Urinary bladder (tissue), 4 donors: Measurements from ENCODE around the gene TTI1. TPM values are rescaled to one million over a fixed set of nuclear protein-coding genes. Genes with fewer than 3 reads are reported as not detected.
"Not testable (repeated sequence)": the region's sequence is repeated elsewhere in the genome, so short reads cannot be mapped to it uniquely, and the experiment has no call there.

Experiments
- DNase-seq: peaks from one replicate; pipeline ENCODE4 v3.0.0-alpha.2; 2015; ENCODE audit errors: extremely low spot score
- H3K27ac ChIP-seq: one replicate; pipeline ENCODE4 v1.5.1; 2013; ENCODE audit warnings: low read depth, mild to moderate bottlenecking, moderate library complexity
- H3K36me3 ChIP-seq: one replicate; pipeline ENCODE4 v1.6.1; 2013; ENCODE audit warnings: mild to moderate bottlenecking, moderate library complexity; ENCODE audit not compliant: insufficient read depth
- H3K4me1 ChIP-seq: one replicate; pipeline ENCODE4 v1.6.1; 2013; ENCODE audit warnings: mild to moderate bottlenecking, moderate library complexity; ENCODE audit not compliant: insufficient read depth
- H3K4me3 ChIP-seq: one replicate; pipeline ENCODE4 v1.5.1; 2013; ENCODE audit warnings: low read depth, low read length
- WGBS: extraction: QIAGEN DNeasy Blood & Tissue Kit; methylation state at CpG from one replicate; pipeline ENCODE4 v1.1.7; 2013; 5-methylcytosine and 5-hydroxymethylcytosine counted together
- polyA plus RNA-seq: library from polyadenylated mRNA; stranded (reverse); fragments of 200-250 nt; gene quantifications from one replicate; pipeline ENCODE4 v1.2.3, GENCODE V29; 2013
- total RNA-seq: library from RNA; depleted of rRNA; stranded (reverse); fragments of >200 nt; gene quantifications from one replicate; pipeline ENCODE4 v1.2.3, GENCODE V29; 2014
- donor health status: healthy with polysubstance abuse.
- donor health status: healthy.

The TTI1 gene
- total and polyA plus RNA-seq, 2 donors, result 13.3 to 35.7 TPM

DNA sequence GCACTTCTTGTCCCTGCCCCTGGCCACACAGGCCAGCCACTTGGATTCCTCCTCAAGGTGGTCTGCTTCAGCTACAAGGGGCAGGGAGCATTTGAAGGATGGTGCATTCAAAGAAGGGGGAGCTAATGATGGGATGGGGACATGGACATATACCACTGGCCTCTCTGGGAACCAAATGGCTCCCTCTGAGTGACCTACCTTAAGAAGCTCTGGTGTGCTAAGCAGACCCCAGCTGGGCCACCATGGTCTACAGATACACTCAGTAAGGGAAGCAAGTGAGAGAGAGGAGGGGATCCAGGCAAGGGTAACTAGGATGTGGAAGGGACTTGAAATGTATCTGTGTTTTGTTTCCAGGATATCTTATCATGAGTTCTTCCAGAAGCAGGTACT lies 62.4 kb downstream of the TTI1 start:
- no peak for DNase-seq
- H3K4me3 ChIP-seq, result no peak overlapping the region
- H3K36me3 ChIP-seq, result no peaks in the 10 kb centered on the region
- H3K27ac ChIP-seq, result no peak overlapping the region
- H3K4me1 ChIP-seq, result no peaks in the 10 kb centered on the region

DNA sequence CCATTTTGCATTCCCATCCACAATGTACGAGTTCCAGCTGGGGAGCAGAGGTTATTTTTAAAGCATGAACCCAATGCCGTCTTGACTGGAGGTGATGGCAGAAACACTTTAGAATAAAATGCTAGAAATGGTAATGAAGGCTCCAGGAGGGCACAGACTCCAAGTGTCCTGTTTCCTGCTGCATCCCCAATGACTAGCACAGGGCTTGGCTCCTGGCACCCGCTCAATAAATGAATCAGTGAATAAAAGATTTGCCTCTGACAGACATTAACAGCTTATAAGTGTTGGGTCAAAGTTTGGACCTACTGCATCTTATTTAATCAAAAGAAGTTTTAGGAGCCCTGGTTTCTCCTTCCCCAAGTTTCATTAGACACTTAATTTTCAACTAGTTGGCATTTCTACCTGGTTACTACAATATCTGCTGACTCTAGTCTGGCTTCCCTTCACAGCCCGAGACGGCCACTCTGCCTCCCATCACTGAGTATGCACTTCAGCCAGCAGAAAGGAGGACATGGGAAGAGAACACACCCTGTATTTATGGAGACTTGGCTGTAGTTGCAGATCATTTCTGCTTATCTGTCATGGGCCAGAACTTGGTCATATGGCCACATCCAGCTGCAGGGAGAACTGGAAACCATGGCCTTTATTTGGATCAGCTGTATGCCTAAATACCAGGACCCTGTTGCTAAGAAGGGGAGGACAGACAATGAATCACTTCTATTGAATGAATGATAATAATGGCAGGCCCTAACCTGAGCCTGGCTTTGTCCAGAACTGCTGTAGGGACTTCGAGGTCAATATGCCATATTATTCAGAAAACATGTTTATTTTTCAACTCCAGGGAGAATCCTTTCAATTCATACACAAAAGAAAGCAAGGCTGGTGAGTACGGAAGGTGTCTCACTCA lies 63.1 kb downstream of the TTI1 start:
- Histone ChIP-seq H3K4me3 (no peak overlapping the region), H3K36me3 (no peaks in the 10 kb centered on the region), H3K27ac (no peak overlapping the region), H3K4me1 (no peaks in the 10 kb centered on the region)
- no peak for DNase-seq
- WGBS, result 74% methylated on average over 7 of the region's 7 CpGs

DNA sequence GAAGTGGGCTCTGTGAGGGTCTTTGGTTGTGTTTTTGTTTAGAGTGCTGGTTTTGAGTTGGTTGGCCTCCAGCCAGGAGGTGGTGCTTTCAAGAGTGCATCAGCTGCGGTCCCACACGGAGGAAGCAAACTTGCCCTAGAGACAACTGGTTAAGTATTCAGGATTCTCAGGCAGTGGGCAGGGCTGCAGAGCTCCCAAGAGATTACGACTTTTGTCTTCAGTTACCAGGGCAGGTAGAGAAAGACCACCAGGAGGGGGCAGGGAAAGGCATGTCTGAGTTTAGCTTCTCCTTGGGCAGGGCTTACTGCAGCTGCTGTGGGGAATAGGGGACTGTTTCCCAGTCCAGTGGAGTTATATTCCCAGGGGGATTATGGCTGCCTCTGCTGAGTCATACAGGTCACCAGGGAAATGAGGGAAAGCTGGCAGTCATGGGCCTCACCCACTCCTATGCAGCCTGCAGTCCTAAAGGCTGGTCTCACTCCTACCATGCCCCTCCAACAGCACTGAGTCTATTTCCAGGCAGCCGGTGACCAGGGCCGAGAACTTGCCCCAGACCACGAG lies 64.3 kb downstream of the TTI1 start:
- no peak overlapping the region for H3K27ac ChIP-seq
- H3K4me1 ChIP-seq, result no peaks in the 10 kb centered on the region
- no peak overlapping the region for H3K4me3 ChIP-seq
- no peak for DNase-seq
- 75% methylated on average over 6 of the region's 6 CpGs for WGBS
- no peaks in the 10 kb centered on the region for H3K36me3 ChIP-seq

DNA sequence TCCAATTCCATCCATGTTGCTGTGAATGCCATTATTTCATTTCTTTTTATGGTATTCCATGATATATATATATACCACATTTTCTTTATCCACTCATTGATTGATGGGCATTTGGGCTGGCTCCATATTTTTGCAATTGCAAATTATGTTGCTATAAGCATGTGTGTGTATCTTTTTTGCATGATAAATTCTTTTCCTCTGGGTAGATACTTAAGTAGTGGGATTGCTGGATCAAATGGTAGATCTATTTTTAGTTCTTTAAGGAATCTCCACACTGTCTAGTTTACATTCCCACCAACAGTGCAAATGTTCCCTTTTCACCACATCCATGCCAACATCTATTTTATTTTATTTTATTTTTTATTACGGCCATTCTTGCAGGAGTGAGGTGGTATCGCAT lies 69.8 kb downstream of the TTI1 start:
- not testable (repeated sequence) for H3K36me3 ChIP-seq, DNase-seq, H3K4me3 ChIP-seq, H3K27ac ChIP-seq, H3K4me1 ChIP-seq
- 91% methylated on average over 2 of the region's 2 CpGs for WGBS

DNA sequence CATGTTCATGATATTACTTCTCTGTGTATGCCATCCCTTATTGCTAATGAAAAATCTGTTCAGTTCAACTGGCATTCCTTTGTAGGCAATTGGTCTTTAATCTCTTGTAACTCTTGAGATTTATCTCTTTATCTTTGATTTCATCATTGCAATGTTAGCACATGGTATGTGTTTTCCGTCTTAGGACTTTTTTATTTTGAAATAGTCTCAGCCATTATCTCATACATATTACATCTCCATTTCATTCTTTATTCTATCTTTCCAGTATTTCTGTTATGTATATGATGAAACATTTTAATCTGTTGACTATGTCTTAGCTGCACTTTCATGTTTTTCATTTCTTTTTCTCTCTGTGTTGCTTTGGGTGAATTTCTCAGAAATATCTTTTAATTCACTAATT lies 72.2 kb downstream of the TTI1 start:
- no peaks in the 10 kb centered on the region for H3K36me3 ChIP-seq
- WGBS, result 73% methylated on average over 1 of the region's 1 CpG
- no peak overlapping the region for H3K4me3 ChIP-seq
- H3K4me1 ChIP-seq, result no peaks in the 10 kb centered on the region
- DNase-seq, result no peak
- H3K27ac ChIP-seq, result no peak overlapping the region

DNA sequence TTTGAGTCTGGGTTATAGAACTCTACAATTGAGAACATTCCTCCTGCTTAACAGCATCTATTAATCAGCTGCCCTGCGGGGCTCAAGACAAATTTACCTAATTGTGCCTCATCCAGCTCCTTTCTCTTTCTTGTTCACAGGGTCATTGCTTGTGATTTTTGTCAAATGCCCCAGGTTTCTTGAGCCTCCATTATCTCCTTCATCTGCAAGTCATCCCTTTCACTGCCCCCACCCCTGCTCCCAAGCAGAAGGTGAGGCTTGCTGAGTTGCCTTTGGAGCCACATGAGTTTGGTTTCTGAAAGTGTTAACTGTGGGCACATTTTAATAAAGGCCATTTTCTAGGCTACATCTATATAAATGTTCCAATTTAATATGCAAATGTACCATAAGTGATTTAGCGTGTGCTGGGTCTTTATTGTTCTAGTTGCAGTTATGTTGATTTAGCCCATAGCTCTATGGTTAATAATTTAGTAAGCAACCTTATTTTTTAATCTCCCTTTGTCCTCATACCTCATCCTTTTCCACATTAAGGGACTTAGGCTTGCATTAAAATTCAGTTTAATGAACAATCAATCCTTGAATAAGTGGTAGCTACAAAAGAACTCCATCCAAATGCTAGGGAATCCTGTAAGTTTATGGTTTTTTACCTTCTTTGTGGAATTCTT lies 74.3 kb downstream of the TTI1 start:
- H3K27ac ChIP-seq, result no peak overlapping the region
- H3K4me1 ChIP-seq, result no peaks in the 10 kb centered on the region
- H3K36me3 ChIP-seq, result no peaks in the 10 kb centered on the region
- 72% methylated on average over 2 of the region's 2 CpGs for WGBS
- DNase-seq, result no peak
- no peak overlapping the region for H3K4me3 ChIP-seq

DNA sequence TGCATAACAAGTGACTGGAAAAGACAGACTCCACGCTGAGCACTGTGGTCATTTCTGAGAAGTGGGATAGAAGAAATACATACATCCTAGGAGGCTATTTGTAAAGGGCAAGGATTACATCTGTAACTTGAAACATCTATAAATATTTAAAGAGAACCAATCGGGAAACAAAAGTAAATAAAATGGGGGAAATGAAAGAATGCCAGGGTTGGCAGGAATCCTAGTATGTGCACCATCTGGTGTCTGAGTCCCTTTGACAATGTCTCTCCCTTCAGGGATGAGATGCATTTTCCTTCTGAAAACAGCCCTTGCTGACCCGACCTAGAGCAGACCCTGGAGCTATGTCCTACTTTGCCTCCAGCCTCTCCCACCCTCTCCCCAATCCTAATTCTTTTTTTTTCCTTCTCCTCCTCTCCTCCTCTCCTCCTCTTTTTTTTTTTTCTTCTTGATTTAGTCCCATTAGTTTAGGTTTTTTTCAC lies 77.1 kb downstream of the TTI1 start:
- no peak for DNase-seq
- 25% methylated on average over 3 of the region's 3 CpGs for WGBS

DNA sequence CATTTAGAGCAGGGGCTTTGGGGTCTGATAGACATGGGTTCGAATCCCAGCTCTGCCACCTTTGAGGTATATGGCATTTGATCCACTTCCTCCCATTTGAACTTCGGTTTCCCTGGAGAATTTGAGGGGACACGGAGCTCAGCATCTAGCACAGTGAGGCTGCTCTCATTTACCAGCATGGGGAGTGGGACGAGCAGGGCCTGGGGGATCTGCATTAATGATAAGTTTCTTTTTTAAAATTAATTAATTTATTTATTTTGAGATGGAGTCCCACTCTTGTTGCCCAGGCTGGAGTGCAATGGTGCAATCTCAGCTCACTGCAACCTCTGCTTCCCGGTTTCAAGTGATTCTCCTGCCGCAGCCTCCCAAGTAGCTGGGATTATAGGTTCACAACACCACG lies 77.7 kb downstream of the TTI1 start:
- Histone ChIP-seq H3K36me3 (no peaks in the 10 kb centered on the region), H3K4me3 (no peak overlapping the region), H3K4me1 (no peaks in the 10 kb centered on the region), H3K27ac (no peak overlapping the region)
- no peak for DNase-seq
- 82% methylated on average over 7 of the region's 7 CpGs for whole genome bisulfite sequencing

More for the DNA sequence above, 77.1 kb downstream of the TTI1 start:
- no peaks in the 10 kb centered on the region for H3K4me1 ChIP-seq
- no peak overlapping the region for H3K27ac ChIP-seq
- no peak overlapping the region for H3K4me3 ChIP-seq
- no peaks in the 10 kb centered on the region for H3K36me3 ChIP-seq

DNA sequence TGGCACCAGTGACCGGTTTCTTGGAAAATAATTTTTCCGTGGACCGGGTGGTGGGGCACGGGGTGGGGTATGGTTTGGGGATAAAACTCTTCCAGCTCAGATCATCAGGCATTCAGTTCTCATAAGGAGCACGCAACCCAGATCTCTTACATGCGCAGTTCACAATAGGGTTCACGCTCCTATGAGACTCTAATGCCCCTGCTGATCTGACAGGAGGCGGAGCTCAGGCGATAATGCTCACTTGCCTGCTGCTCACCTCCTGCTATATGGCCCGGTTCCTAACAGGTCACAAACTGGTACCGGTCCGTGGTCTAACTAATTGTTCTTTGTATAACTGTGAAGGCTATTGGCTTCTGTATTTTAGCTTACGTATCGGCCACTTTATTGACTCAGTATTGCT lies 78.6 kb downstream of the TTI1 start:
- 80% methylated on average over 14 of the region's 14 CpGs for WGBS
- Histone ChIP-seq H3K4me1 (no peaks in the 10 kb centered on the region), H3K27ac (no peak overlapping the region), H3K4me3 (no peak overlapping the region), H3K36me3 (no peaks in the 10 kb centered on the region)
- no peak for DNase-seq

DNA sequence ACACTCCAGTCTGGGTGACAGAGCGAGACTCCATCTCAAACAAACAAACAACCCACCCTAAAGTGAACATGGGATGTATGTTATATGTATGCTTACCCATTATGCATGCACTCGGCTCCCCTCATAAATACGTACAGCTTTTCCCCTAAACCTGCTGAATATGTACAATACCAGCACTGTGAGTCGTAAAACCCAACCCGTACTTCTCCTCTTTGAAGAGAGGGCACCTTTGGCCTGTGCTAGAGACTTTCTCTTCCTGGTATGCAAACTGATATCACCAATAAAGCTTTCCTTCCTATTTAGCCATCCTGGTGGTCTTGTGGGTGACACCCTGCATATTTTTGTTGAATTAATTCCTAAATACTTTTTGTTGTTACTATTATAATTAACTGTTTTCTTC lies 79.1 kb downstream of the TTI1 start:
- no peak overlapping the region for H3K27ac ChIP-seq
- no peak overlapping the region for H3K4me3 ChIP-seq
- DNase-seq, result no peak
- WGBS, result 70% methylated on average over 5 of the region's 5 CpGs
- no peaks in the 10 kb centered on the region for H3K36me3 ChIP-seq
- H3K4me1 ChIP-seq, result no peaks in the 10 kb centered on the region

DNA sequence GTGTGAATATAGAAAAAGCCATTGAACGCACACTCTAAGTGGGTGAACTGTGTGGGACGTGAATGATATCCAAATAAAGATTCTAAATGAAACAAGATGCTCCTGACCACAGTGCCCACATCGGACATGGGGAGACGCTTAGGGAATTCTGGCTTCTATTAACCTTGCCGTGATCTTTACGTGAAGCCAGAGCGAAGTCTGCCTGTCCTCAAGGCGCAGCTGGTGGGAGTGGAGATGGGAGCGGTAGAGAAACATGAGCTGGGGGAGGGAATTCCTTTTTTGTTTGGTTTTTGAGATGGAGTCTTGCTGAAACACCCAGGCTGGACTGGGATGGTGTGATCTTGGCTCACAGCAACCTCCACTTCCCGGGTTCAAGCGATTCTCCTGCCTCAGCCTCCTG lies 84.3 kb downstream of the TTI1 start:
- DNase-seq, result no peak
- H3K27ac ChIP-seq, result no peak overlapping the region
- no peaks in the 10 kb centered on the region for H3K36me3 ChIP-seq
- WGBS, result 78% methylated on average over 11 of the region's 11 CpGs
- H3K4me1 ChIP-seq, result no peaks in the 10 kb centered on the region
- H3K4me3 ChIP-seq, result no peak overlapping the region

DNA sequence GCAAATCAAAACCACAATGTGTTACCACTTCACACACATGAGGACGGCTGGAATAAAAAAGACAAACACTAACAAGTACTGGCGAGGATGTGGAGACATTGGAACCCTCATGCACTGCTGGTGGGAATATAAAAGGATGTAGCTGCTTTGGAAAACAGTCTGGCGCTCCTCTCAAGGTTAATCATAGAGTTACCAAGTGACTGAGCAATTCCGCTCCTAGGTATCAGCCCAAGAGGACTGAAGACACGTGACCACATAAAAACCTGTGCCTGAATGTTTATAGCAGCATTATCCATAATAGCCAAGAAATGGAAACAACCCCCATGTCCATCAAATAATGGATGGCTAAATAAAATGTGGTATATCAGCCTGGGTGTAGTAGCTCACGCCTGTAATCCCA lies 85.3 kb downstream of the TTI1 start:
- WGBS, result 92% methylated on average over 6 of the region's 6 CpGs
- Histone ChIP-seq H3K4me1 (no peaks in the 10 kb centered on the region), H3K4me3 (no peak overlapping the region), H3K36me3 (no peaks in the 10 kb centered on the region), H3K27ac (no peak overlapping the region)
- no peak for DNase-seq

DNA sequence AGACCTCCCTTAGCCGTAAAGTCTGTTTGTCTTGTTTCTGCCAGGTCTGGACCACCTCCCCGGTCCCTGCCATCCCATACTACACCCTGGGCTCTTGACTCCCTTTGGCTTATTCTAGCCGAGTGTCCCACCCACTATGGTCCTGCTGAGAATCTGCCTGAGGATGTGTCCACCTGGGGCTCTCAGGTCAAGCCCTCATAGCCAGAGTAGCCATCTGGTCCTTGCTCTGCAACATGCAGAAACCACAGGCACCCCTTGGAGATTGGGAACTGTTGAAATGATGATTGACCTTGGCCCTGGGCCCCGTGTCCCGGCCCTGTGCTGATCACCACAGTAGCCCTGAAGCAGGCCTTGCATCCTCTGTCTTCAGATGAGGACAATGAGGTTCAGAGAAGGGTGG lies 86.3 kb downstream of the TTI1 start:
- no peak for DNase-seq
- 87% methylated on average over 5 of the region's 5 CpGs for WGBS
- Histone ChIP-seq H3K4me3 (no peak overlapping the region), H3K4me1 (no peaks in the 10 kb centered on the region), H3K27ac (no peak overlapping the region), H3K36me3 (no peaks in the 10 kb centered on the region)

DNA sequence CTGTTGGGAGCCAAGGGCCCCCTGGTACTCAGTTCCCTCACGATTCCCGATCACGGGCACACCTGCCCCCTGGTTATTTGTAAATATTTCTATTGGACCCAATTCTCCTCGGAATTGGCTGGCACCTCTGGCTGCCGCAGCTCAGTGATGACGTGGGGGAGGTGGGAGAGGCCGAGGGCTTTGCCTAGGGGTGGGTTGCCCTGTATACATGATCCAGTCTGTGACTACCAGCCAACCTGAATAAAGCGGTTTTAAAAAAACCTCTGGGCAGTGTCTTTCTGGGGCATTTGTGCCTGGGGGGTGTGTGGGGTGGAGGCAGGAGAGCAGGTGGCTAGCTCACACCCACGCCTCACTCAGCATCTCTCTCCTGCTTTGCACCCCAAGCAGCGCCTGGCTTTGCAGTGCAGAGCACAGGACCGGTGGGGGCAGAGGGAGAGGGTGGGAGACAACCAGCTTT lies 88.1 kb downstream of the TTI1 start:
- Histone ChIP-seq H3K4me3 (no peak overlapping the region), H3K4me1 (no peaks in the 10 kb centered on the region), H3K36me3 (no peaks in the 10 kb centered on the region), H3K27ac (no peak overlapping the region)
- no peak for DNase-seq
- 58% methylated on average over 11 of the region's 11 CpGs for WGBS
